Activated T-helper 2 cell treated with anti-CD3 and anti-CD28 coated beads, Interferon-gamma antibody, Interleukin-2, Interleukin-4, amounts not matched to agents 10 μg/mL and 5 μg/mL and 100 μg/mL, durations not matched to agents 14 hours and 24 hours and 36 hours (primary cell): ENCODE results near the gene ATAT1. TPM values are rescaled to one million over a fixed set of nuclear protein-coding genes. Genes with fewer than 3 reads are reported as not detected.
A peak's percentile ranks its signal among the peaks of the same experiment; 100 is the strongest.

ENCODE experiments used
- DNase-seq: peaks from one replicate; pipeline ENCODE4 v3.0.0; 2021; ENCODE audit warnings: low spot score
- H3K27ac Mint-ChIP-seq: one replicate; pipeline ENCODE4 v1.8.0; 2021; ENCODE audit warnings: mixed read lengths
- H3K27me3 Mint-ChIP-seq: one replicate; pipeline ENCODE4 v1.8.0; 2021; ENCODE audit warnings: low read depth, mixed read lengths
- H3K36me3 Mint-ChIP-seq: one replicate; pipeline ENCODE4 v1.8.0; 2021; ENCODE audit warnings: low read depth, mixed read lengths
- H3K4me1 Mint-ChIP-seq: one replicate; pipeline ENCODE4 v1.8.0; 2021; ENCODE audit warnings: low read depth, mixed read lengths
- H3K4me3 Mint-ChIP-seq: one replicate; pipeline ENCODE4 v1.8.0; 2021; ENCODE audit warnings: low read depth, mild to moderate bottlenecking, moderate library complexity, mixed read lengths
- H3K9me3 Mint-ChIP-seq: one replicate; pipeline ENCODE4 v1.8.0; 2021; ENCODE audit warnings: mixed read lengths
- intact Hi-C: fragments of 100-400 bp; cut with micrococcal nuclease; formaldehyde crosslinking; loops from one replicate; pipeline ENCODE4 v1.15.1; 2023
- total RNA-seq: library from RNA; stranded (reverse); gene quantifications from 2 replicates; pipeline ENCODE4 v1.2.3, GENCODE V29; 2022

Gene ATAT1
- total RNA-seq, 1 donor from 2014 or later, result 13.9 TPM

GRCh38 chr6:30615219-30615957 lies 11.3 kb upstream of the ATAT1 start:
- intact Hi-C loops, result loop anchor here (5.0 to 10.0 kb wide), 2 partner anchors 657 to 929 kb away; partner anchors contain the start of genes ATP6V1G2, DDX39B, HLA-C and NFKBIL1
- Mint-ChIP-seq H3K9me3 (no peaks in the 10 kb centered on the region), H3K4me1 (peaks cover 42% of the 10 kb centered on the region)

DNA sequence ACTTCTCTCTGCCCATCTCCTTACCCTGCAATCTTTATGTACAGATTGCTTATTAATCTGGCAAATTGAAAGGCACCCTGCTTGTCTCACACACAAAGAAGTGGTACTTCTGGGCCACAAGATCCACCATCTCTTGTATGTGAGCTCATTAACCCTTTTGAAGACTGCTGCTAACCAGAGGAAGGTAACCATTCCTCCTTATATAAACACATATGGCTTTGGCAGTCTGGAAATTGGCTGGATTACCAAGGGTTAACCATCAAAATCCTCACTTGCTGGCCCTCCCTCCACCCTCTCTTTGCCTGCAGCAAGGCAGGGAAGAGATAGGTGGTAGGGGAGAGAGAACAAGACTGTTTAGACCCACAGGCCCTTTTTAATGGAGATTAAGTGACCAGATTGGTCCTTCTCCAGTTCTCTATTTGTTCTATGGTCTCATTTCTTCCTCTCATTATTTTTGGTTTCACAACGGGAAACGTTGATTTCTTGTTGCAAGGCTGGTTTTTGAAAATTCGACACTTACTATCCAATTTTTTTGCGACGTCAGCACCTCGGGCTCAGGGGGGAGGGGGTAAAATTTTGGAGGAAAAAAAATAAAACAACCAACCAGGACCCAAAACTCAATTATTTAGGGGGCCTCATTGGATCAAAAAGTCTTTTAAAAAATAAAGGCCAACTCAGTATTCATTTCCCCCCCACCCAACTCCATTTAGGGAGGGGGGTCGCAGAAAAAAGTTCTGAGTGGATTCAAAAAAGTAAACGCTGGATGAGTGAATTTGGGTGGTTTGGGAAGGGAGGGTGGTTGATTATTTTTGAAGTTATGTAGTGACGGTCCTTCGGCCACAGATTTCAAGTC lies 10.5 kb upstream of the ATAT1 start:
- intact Hi-C loops, result loop anchor here (2.0 to 10.0 kb wide), 3 partner anchors 289 to 929 kb away; partner anchors contain the start of genes ATP6V1G2, DDX39B, HLA-C and NFKBIL1
- peaks cover 37% of the 10 kb centered on the region for H3K4me1 Mint-ChIP-seq
- peak overlapping the region; percentile 96 for H3K4me3 Mint-ChIP-seq
- DNase-seq, result peak; percentile 30
- H3K27me3 Mint-ChIP-seq, result peaks cover 3% of the 10 kb centered on the region
- peak overlapping the region; percentile 98 for H3K27ac Mint-ChIP-seq
- H3K36me3 Mint-ChIP-seq, result peaks cover 76% of the 10 kb centered on the region
- H3K9me3 Mint-ChIP-seq, result no peaks in the 10 kb centered on the region

More at GRCh38 chr6:30615219-30615957, 11.3 kb upstream of the ATAT1 start:
- DNase-seq, result peak; percentile 28
- peaks cover 3% of the 10 kb centered on the region for H3K27me3 Mint-ChIP-seq
- peaks cover 77% of the 10 kb centered on the region for H3K36me3 Mint-ChIP-seq
- peak overlapping the region; percentile 98 for H3K27ac Mint-ChIP-seq
- H3K4me3 Mint-ChIP-seq, result peak overlapping the region; percentile 96

DNA sequence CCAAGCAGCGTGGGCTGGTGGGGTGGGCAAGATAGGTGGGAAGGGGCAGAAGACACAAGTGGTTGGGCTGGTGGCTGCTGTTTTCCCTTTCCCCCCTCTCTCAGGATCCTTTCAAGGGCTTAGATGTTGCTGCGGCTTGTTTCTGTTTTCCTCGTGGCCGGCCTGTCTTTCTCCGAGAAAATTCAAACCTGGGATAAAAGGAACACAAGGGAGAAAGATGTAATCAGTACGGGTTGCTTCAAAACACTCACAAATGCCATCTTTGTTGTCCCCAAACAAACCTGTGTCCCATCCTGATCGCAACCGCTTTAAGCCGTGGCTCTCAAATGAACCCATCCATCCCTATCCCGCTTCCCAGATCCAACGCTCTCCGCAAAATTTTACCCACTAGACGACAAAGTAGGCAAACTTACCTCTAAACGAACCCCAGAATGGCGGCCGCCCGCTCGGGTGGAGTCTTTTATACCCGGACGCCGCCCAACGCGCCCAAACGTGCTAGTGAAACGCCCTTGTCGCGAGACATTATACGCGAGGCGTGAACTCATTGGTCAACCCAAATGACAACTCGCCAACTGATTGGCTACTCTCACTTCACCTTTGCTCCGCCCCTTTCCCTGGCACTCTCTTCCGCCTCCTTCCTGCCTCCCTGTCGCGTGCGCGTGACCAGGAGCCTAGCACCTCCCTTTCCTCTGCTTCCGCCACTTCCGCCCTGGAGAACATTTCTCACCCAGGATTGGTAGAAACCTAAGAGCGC lies 9.7 kb upstream of the ATAT1 start, which contains the start of gene PPP1R10:
PPP1R10 (minus strand) TSS at position 433 of the 754 bp plus-strand sequence. CDS start 7,299 bp downstream, outside the sequence.
- Mint-ChIP-seq H3K9me3 (no peaks in the 10 kb centered on the region), H3K4me3 (peak within 1 kb of the TSS; percentile 96), H3K36me3 (peaks cover 75% of the 10 kb centered on the region), H3K27ac (peak within 1 kb of the TSS; percentile 98), H3K4me1 (peaks cover 29% of the 10 kb centered on the region), H3K27me3 (peaks cover 3% of the 10 kb centered on the region)
- intact Hi-C loops, result loop anchor here (1.0 to 10.0 kb wide), 8 partner anchors 30 to 928 kb away; partner anchors contain the start of genes ABCF1, ATP6V1G2, C6orf136 and DDX39B
- DNase-seq, result peak; percentile 99

DNA sequence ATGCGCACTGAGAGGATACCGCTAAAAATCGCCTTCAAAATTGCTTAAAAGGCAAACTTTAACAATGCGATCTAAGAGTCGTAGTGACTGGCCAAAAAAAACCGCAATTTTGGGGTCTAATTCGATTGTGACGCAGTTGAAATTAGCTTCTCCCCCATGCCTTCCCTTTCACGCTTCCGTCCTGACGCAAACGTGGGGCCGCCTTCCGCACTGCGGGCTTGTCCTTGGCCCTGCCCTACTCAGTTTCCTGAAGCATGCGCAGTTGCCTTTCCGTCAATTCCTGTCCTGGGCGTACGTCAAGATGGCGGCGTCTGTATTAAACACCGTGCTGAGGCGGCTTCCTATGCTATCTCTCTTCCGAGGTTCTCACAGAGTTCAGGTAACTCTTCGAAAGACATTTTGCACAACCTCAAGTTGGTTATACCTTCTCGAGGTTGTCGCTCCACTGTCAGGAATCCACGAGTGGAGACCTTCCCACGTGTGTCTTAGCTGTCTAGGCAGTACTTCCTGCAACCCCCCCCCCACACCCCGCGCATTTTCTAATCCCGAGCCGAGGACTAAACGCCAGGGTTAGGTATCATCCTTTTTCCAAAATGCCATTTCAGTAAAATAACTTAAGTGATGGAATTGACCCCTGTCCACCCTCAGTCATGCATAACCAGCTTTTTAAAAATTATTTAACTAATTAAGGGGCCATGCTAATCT lies 9.0 kb upstream of the ATAT1 start, which contains the start of gene MRPS18B:
MRPS18B (plus strand) TSS at position 276 of the 705 bp plus-strand sequence; CDS start at position 302, 26 bp downstream.
- intact Hi-C loops, result loop anchor here (1.0 to 10.0 kb wide), 9 partner anchors 9 to 927 kb away; partner anchors contain the start of genes ABCF1, ATAT1, ATP6V1G2 and C6orf136
- Mint-ChIP-seq H3K27ac (peak within 1 kb of the TSS; percentile 98), H3K9me3 (no peaks in the 10 kb centered on the region), H3K27me3 (peaks cover 3% of the 10 kb centered on the region), H3K36me3 (peaks cover 73% of the 10 kb centered on the region), H3K4me3 (peak within 1 kb of the TSS; percentile 96), H3K4me1 (peaks cover 26% of the 10 kb centered on the region)
- DNase-seq, result peak; percentile 97

- Mint-ChIP-seq H3K27ac (peak overlapping the region; percentile 98), H3K9me3 (no peaks in the 10 kb centered on the region), H3K36me3 (peaks cover 72% of the 10 kb centered on the region), H3K4me3 (peak overlapping the region; percentile 96), H3K4me1 (peaks cover 20% of the 10 kb centered on the region), H3K27me3 (peaks cover 3% of the 10 kb centered on the region)
- intact Hi-C loops, result loop anchor here (1.0 to 10.0 kb wide), 3 partner anchors 8 to 926 kb away; partner anchors contain the start of genes ATAT1, ATP6V1G2, DDX39B and HLA-C
- DNase-seq, result no peak
Observed at GRCh38 chr6:30618270-30618797, 8.3 kb upstream of the ATAT1 start.

DNA sequence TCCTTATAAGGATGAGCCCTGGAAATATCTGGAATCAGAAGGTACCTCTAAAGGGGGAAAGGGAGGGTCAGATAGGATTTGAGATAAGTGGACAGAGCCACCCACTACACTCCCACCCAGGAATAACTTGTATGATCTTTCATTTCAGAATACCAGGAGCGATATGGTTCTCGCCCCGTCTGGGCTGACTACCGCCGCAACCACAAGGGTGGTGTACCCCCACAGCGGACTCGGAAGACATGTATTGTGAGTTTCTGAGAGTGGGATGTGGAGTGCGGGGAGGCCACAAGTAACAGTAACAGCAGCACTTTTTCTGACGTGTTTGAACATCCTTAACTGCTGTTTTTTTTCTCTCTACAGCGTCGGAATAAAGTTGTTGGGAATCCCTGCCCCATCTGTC lies 7.1 kb upstream of the ATAT1 start:
- H3K27me3 Mint-ChIP-seq, result peaks cover 3% of the 10 kb centered on the region
- peak overlapping the region; percentile 17 for H3K27ac Mint-ChIP-seq
- peaks cover 9% of the 10 kb centered on the region for H3K4me1 Mint-ChIP-seq
- H3K4me3 Mint-ChIP-seq, result peak overlapping the region; percentile 96
- no peak for DNase-seq
- no peaks in the 10 kb centered on the region for H3K9me3 Mint-ChIP-seq
- H3K36me3 Mint-ChIP-seq, result peaks cover 64% of the 10 kb centered on the region
- intact Hi-C loops, result loop anchor here (5.0 to 10.0 kb wide), 2 partner anchors 653 to 925 kb away; partner anchors contain the start of genes ATP6V1G2, DDX39B, HLA-C and NFKBIL1

DNA sequence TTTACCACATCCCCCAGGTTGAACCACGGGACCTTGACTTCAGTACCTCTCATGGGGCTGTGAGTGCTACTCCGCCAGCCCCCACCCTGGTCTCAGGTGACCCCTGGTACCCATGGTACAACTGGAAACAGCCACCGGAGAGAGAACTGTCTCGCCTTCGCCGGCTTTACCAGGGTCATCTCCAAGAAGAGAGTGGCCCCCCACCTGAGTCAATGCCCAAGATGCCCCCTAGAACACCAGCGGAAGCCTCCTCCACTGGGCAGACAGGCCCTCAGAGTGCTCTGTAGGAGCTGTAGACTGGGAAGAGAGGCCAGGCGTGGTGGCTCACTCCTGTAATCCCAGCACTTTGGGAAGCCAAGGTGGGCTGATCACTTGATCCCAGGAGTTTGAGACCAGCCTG lies 1.2 kb upstream of the ATAT1 start:
- no peak for DNase-seq
- Mint-ChIP-seq H3K4me1 (peaks cover 26% of the 10 kb centered on the region), H3K4me3 (no peak overlapping the region), H3K27ac (peak overlapping the region; percentile 98), H3K36me3 (peaks cover 52% of the 10 kb centered on the region), H3K27me3 (no peaks in the 10 kb centered on the region), H3K9me3 (no peaks in the 10 kb centered on the region)
- intact Hi-C loops, result no loop called here

- Mint-ChIP-seq H3K36me3 (peaks cover 32% of the 10 kb centered on the region), H3K4me1 (peaks cover 6% of the 10 kb centered on the region), H3K27me3 (no peaks in the 10 kb centered on the region), H3K4me3 (no peak overlapping the region), H3K9me3 (no peaks in the 10 kb centered on the region), H3K27ac (no peak overlapping the region)
- no peak for DNase-seq
- intact Hi-C loops, result no loop called here
Observed at GRCh38 chr6:30635834-30636233, 9.2 kb downstream of the ATAT1 start.

DNA sequence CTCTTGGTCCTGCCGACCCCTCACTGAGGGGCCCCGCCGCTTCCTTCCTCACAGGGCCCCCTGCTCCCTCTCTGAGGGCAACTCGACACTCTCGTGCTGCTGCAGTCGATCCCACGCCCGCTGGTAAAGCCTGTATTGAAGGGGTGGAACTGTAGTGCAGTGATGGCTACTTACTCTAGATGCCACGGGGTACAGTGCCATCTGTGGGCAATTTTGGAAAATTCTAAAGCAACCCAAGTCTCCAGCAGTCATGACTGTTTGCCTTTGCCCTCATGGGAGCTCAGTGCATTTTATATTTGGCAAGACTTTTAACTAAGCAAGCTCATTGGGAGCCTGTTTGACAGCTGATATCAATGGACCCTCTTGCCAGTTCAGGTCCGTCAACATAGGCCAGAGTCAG lies 13.8 kb downstream of the ATAT1 start:
- intact Hi-C loops, result no loop called here
- Mint-ChIP-seq H3K27ac (no peak overlapping the region), H3K36me3 (peaks cover 34% of the 10 kb centered on the region), H3K4me1 (peaks cover 8% of the 10 kb centered on the region), H3K9me3 (no peaks in the 10 kb centered on the region), H3K4me3 (no peak overlapping the region), H3K27me3 (no peaks in the 10 kb centered on the region)
- DNase-seq, result no peak

- Mint-ChIP-seq H3K36me3 (peaks cover 34% of the 10 kb centered on the region), H3K9me3 (no peaks in the 10 kb centered on the region), H3K27me3 (no peaks in the 10 kb centered on the region), H3K4me3 (no peak overlapping the region), H3K27ac (no peak overlapping the region), H3K4me1 (peaks cover 13% of the 10 kb centered on the region)
- intact Hi-C loops, result no loop called here
- no peak for DNase-seq
Observed at GRCh38 chr6:30641048-30641447, 14.4 kb downstream of the ATAT1 start.

DNA sequence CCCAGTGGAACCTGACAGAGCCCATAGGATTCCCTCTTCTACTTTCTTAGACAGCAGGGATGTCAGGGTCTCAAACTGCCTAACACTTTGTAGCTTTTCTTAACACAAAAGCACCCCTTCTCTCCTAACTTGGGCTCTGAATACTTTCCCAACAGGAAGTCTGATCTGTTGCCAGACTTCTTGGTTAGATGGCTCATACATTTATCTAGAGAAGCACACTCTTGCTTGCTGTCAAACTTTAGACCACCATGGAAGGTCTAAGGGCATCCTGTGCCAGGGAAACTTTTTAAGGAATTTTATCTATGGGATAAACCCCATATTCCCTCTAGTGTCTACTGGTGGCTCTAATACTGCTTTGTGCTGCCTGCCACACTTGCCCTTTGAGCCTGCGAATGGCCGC lies 17.0 kb downstream of the ATAT1 start:
- Mint-ChIP-seq H3K4me3 (no peak overlapping the region), H3K27me3 (no peaks in the 10 kb centered on the region), H3K36me3 (peaks cover 35% of the 10 kb centered on the region), H3K4me1 (peaks cover 26% of the 10 kb centered on the region), H3K9me3 (no peaks in the 10 kb centered on the region), H3K27ac (no peak overlapping the region)
- DNase-seq, result no peak
- intact Hi-C loops, result no loop called here
